RWPE2 (cell line): ENCODE measurements around the gene TMEM259.

Experiments
- ATAC-seq: fragments of 200-7000 bp; cut with Tn5 transposase; 3 replicates; pipeline ENCODE4 v1.9.1; 2021; ENCODE audit warnings: low read depth
- DNase-seq: peaks from one replicate; pipeline ENCODE4 v3.0.0-alpha.2; 2020; ENCODE audit warnings: low spot score
- H3K27ac ChIP-seq: fragments of 450-650 bp; 2 replicates; pipeline ENCODE4 v1.5.1; 2017; ENCODE audit warnings: mild to moderate bottlenecking; ENCODE audit not compliant: poor library complexity, severe bottlenecking
- H3K27me3 ChIP-seq: fragments of 250-450 bp; sonication (Bioruptor Pico); 2 replicates; pipeline ENCODE4 v1.5.1; 2021; ENCODE audit warnings: mild to moderate bottlenecking, moderate library complexity; ENCODE audit not compliant: insufficient read depth, poor library complexity, severe bottlenecking
- H3K36me3 ChIP-seq: fragments of 250-450 bp; sonication (Bioruptor Pico); 2 replicates; pipeline ENCODE4 v1.5.1; 2020; ENCODE audit warnings: low read depth, mild to moderate bottlenecking, moderate library complexity
- H3K4me1 ChIP-seq: fragments of 250-450 bp; sonication (Bioruptor Pico); 2 replicates; pipeline ENCODE4 v1.5.1; 2021; ENCODE audit warnings: mild to moderate bottlenecking, moderate library complexity; ENCODE audit not compliant: insufficient read depth, poor library complexity, severe bottlenecking
- H3K4me3 ChIP-seq: fragments of 250-450 bp; sonication (Bioruptor Pico); 2 replicates; pipeline ENCODE4 v1.5.1; 2021; ENCODE audit warnings: mild to moderate bottlenecking, moderate library complexity; ENCODE audit not compliant: severe bottlenecking
- H3K9me3 ChIP-seq: fragments of 250-450 bp; sonication (Bioruptor Pico); 2 replicates; pipeline ENCODE4 v1.5.1; 2021; ENCODE audit warnings: mild to moderate bottlenecking, moderate library complexity; ENCODE audit not compliant: severe bottlenecking
- TF ChIP-seq, protein P1 (sequence below): fragments of 450-650 bp; IDR thresholded peaks from one replicate; pipeline ENCODE4 v1.5.1; 2017; ENCODE audit warnings: mild to moderate bottlenecking, moderate library complexity; ENCODE audit not compliant: poor library complexity, severe bottlenecking

Gene TMEM259

DNA sequence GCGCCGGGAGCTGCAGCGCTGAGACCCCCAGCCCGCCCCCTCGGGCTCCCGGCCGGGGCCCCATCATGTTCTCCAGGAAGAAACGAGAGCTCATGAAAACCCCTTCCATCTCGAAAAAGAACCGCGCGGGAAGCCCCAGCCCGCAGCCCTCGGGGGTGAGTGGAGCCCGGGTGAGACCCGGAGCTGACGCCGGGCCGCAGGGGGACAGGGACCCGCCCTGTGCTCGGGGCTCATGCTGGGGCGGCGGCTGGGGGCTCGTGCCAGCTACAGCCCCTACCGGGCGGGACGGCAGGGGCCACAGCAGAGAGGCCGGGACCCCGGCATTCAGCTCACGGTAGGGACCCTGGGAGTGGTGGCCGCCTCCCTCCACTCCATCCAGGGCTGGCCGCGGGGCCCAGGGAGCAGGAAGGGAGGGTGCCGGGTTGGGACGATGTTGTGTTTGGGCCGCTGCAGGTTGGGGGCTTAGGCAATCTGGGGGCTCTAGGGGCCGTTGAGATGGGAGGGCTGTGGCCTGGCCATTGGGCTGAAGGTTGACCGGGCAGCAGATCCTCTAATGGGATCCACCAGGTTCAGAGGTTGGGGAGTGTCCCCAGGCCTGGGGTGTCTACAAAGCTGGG is 46.5 kb upstream of the TMEM259 start:
- H3K9me3 ChIP-seq: no peaks in the 10 kb centered on the region
- H3K27ac ChIP-seq: peak overlapping the region; percentile 79
- DNase-seq (no peak), ATAC-seq (no peak)
- TF ChIP-seq, protein P1, sequence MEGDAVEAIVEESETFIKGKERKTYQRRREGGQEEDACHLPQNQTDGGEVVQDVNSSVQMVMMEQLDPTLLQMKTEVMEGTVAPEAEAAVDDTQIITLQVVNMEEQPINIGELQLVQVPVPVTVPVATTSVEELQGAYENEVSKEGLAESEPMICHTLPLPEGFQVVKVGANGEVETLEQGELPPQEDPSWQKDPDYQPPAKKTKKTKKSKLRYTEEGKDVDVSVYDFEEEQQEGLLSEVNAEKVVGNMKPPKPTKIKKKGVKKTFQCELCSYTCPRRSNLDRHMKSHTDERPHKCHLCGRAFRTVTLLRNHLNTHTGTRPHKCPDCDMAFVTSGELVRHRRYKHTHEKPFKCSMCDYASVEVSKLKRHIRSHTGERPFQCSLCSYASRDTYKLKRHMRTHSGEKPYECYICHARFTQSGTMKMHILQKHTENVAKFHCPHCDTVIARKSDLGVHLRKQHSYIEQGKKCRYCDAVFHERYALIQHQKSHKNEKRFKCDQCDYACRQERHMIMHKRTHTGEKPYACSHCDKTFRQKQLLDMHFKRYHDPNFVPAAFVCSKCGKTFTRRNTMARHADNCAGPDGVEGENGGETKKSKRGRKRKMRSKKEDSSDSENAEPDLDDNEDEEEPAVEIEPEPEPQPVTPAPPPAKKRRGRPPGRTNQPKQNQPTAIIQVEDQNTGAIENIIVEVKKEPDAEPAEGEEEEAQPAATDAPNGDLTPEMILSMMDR: no peak
- H3K27me3 ChIP-seq: peaks cover 6% of the 10 kb centered on the region
- peak overlapping the region; percentile 38 for H3K4me3 ChIP-seq
- H3K4me1 ChIP-seq: peaks cover 17% of the 10 kb centered on the region
- H3K36me3 ChIP-seq: no peaks in the 10 kb centered on the region

DNA sequence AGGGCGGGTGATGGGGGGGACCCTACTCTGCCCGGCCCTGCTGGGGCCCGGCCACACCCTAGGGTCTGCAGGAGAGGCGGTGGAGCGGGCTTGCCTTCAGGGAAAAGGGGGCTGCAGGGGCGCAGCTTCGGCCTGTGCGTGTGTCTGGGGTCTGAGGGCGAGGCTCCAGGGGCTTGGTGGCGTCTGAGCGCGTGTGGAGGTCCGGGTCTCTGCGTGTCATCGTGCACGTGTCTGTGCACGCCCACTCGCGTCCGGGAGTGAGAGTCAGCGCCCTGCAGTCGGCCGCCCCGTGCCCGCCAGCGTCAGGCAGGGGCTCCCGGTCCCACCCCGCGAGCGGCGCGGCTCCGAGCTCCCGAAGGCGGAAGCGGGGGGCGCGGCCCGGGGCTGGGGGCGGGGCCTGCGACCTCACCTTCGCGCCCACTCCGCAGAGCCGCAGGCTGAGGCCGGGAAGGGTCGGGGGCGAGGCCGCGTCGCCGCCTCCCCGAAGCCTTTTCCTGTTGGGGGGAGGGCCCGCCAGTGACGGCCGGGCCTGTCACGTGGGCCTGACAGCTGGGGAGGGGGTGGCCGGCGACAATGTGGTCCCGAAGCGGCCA is 45.9 kb upstream of the TMEM259 start, which contains the start of gene ARHGAP45:
Gene ARHGAP45 (plus strand): TSS at position 420 of the 593 bp plus-strand sequence. CDS start 239 bp downstream, outside the sequence.
- DNase-seq (no peak), ATAC-seq (no peak; the same call in 2 of the 3 replicates)
- H3K9me3 ChIP-seq: no peaks in the 10 kb centered on the region
- H3K36me3 ChIP-seq: no peaks in the 10 kb centered on the region
- H3K27ac ChIP-seq: peak within 1 kb of the TSS; percentile 79
- TF ChIP-seq, protein P1: no peak
- H3K27me3 ChIP-seq: peaks cover 6% of the 10 kb centered on the region
- H3K4me1 ChIP-seq: peaks cover 17% of the 10 kb centered on the region
- H3K4me3 ChIP-seq: peak within 1 kb of the TSS; percentile 38

DNA sequence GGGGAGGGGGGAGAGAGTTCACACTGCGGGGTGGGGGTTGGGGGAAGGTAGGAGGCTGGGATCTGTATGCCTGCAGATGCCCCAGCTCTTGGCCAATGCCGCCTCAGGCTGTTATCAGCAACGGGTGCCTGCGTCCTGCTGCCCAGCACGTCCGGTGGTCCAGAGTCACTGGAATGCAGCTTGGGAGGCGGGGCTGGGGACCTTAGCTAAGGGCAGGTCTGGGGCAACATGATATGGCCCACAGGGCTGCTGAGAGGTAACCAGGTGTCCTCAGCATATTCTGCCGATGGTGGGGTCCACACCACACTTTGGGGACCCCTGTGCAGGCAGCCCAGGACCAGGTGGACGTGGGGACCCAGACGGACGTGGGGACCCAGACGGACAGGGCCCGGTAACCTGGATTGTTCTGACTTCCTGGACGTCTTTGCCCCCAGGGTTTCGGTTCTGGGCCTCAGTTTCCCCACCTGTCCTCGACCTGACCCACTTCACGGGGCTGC is 45.4 kb upstream of the TMEM259 start:
- Histone ChIP-seq H3K4me1 (peaks cover 17% of the 10 kb centered on the region), H3K27ac (peak overlapping the region; percentile 79), H3K36me3 (no peaks in the 10 kb centered on the region), H3K9me3 (no peaks in the 10 kb centered on the region), H3K4me3 (peak overlapping the region; percentile 38), H3K27me3 (peaks cover 6% of the 10 kb centered on the region)
- ATAC-seq (no peak), DNase-seq (no peak)
- TF ChIP-seq, protein P1: no peak

DNA sequence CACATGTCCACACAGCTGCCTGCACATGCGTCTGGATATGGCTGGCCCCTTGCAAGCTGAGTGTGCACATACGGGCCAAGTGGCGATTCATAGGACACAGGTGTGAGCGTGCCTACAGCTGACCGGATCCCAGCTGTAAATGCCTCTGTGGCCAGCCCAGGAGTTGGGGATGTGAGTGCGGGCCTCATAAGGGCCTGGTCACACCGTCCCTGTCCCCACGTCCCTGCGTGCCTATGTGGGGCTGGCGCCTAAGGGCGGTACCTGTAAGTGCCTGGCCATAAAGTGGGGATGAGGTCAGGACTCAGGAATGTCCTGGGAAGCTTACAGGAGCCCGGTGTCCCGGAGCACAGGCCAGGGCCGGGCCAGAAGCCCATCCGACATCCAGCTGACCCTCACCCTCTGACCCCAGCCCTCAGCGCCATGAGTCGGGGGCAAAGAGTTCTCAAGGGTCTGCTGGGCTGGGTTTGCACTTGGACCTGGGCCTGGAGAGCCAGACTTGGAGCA is 44.7 kb upstream of the TMEM259 start:
- peak; percentile 59 for ATAC-seq
- TF ChIP-seq, protein P1: no peak
- Histone ChIP-seq H3K4me3 (no peak overlapping the region), H3K27ac (peak overlapping the region; percentile 79), H3K4me1 (peaks cover 17% of the 10 kb centered on the region), H3K27me3 (peaks cover 2% of the 10 kb centered on the region), H3K36me3 (no peaks in the 10 kb centered on the region), H3K9me3 (no peaks in the 10 kb centered on the region)
- no peak for DNase-seq
